Raji (cell line): ENCODE measurements around the gene FAM53A.

ENCODE experiments used
- POLR2A ChIP-seq: IDR thresholded peaks from 2 replicates; pipeline ENCODE4 v1.6.1; 2011; ENCODE audit warnings: low read depth, low read length, control low read depth; ENCODE audit not compliant: insufficient read depth

The FAM53A gene

DNA sequence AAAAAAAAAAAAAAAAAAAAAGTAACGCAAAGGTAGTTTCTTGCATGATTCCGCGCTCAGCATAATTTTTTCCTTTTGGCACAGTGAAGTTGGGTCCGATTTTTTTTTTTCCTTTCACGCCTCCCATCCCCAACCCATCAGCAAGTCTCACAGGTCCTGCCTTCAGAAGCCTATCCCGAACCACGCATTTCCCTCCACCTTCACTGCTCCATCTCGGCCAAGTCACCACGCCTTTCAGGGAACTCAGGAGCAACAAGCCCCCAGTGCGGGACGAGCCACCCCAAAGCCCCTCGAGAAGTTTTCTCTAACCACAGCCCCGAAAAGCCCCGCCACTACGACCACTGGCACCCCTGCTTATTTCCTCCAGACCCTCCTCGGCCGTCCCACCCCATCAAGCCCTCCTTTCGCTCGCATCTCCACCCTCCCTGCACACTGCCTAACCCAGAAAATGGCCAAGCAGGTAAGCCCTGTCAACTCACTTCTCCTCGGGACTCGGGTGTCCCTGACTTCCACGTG, 27.0 kb upstream of the FAM53A start:
- no peak for TF ChIP-seq POLR2A

DNA sequence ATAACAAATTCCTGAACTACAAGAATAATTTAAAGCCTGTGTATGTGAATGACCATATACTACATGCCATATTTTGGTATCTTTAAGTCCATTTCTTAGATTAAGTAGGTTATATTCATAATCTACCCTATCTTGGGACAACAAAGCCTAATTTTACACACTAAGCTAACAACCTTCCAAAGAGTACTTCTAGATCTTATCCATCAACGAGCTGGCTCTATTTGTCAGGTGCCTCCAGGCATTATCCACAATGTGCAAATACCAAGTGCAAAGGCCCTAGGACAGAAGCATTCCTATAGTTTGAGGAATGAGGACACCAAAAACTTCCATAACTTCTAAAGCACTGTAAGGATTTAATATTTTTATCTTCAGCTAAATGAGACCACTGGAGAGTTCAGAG, 24.5 kb upstream of the FAM53A start:
- TF ChIP-seq POLR2A = no peak

DNA sequence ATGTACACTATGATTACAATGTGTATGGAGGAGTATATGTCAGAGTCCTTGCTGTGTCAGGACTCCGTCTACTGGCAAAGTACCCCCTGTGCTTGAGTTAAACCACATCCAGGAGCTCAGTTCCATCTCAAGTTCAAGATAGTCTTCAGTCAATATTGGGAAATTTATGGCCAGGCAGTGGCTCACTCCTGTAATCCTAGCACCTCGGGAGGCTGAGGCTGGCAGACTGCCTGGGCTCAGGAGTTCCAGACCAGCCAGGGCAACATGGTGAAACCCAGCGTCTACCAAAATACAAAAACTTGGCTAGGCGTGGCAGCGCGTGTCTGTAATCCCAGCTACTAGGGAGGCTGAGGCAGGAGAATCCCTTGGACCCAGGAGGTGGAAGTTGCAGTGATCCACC, 22.2 kb upstream of the FAM53A start:
- TF ChIP-seq POLR2A = no peak

- TF ChIP-seq POLR2A = no peak
Observed at GRCh38 chr4:1705732-1706131, 21.6 kb upstream of the FAM53A start.

DNA sequence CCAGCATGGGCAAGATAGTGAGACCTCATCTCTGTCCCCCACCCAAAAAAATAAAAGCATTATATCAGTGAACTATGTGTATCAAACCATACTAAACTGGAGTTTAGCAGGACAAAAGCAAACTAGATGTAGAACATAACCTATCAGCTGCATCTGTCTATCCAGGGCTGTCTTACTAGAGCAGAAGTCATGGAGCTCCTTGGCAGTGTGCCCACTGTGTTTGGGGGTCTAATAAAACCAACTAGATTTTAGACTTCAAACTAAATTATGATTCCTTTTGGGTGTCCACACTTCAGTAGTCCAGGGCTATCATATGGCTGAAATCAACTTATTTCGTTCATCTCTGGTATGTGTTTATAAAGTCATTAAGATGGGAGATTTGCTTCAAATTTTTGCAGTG, 19.8 kb upstream of the FAM53A start:
- no peak for TF ChIP-seq POLR2A

DNA sequence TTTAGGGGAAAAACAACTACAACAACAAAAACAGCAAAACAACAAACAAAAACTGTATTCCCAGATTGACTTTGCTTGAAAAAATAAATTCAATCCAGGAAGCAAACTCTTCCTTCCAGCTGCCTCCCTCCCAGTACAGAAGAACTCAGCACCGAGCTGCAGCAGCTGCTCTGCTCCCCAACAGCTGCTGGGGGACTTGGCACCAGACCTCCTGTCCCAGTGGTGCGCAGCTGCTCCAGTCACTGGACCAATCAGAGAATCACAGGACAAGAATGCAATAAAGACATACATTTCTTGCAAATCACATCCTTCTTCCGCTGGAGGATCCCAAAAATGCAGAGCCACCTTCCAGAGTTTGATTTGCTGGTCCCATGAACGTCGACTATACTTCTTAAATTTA, 11.8 kb upstream of the FAM53A start:
- TF ChIP-seq POLR2A = no peak

GRCh38 chr4:1693131-1693896, 9.2 kb upstream of the FAM53A start:
- TF ChIP-seq POLR2A = no peak

DNA sequence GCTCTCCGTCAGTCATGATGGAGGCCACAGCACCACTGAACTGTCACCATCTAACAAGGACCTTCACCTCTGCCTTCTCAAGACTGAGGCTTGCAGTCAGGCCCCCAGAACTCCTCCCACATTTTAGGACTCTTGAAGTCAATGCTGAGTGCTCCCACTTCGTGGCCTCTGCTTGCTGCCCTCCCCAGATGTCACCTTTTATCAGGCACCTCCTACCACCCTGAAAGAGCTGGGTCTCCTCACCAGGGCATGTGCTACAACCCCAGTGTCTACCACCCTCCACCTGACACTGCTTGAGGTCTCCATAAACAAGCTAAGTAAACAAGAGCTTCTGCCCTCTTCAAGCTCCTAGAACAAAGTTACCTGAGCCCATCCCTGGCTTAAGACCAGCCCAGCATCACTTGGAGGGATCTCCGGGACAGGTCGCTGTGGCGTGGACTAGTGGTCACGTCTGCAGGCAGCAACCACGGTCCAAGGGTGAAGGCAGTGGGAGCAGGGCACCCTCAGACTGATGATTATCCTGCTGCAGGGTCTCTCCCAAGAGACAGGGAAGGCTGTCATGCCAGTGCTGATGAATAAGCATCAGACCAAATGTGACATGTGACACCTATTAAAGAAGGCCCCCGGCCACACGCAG, 7.7 kb upstream of the FAM53A start:
- no peak for TF ChIP-seq POLR2A

DNA sequence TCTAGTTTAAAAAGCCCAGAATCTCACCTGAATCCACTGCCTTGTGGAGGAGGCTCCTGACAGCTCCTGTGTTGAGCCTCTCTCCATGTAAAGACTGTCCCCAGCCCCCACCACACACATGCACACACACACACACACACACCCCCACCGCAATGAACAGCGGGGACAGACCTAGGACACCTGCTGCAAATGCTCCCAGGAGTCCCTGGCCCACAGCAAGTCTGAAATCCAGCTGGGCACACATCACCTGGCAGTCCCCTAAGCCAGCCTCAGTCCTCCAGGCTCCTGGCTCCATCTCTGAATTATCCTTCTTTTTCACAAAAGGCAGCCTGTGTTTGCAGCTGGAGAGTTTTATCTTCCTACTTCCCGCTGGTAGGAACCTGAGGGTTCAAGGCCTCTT, 6.6 kb upstream of the FAM53A start:
- no peak for TF ChIP-seq POLR2A

DNA sequence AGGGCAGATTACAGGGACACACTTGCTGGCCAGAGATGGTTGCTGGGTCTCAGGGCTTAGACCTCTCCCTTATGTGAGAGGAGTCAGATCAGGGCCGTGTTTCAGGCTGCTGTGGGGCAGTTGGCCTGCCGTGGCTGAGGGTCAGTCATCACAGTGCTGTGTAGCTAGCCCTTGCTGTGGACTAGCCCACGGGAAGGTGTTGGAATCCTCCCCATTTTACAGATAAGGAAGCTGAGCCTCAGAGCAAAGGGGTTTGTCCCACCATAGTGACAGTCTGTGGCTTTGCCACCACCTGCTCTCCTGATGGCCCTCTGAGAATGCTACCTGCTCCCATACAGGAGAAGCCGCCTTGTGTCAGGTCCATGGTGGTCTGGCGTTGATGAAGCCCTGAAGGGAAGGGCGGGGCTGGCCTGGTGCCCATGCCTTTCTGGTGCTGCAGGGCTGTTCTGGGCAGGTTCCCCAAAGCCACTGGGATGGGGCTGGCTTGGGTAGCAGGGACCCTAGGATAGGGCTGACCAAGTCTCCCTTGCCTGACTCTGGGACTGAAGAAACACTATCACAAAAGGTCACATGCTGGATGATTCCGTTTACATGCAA, 2.4 kb upstream of the FAM53A start:
- TF ChIP-seq POLR2A = no peak

DNA sequence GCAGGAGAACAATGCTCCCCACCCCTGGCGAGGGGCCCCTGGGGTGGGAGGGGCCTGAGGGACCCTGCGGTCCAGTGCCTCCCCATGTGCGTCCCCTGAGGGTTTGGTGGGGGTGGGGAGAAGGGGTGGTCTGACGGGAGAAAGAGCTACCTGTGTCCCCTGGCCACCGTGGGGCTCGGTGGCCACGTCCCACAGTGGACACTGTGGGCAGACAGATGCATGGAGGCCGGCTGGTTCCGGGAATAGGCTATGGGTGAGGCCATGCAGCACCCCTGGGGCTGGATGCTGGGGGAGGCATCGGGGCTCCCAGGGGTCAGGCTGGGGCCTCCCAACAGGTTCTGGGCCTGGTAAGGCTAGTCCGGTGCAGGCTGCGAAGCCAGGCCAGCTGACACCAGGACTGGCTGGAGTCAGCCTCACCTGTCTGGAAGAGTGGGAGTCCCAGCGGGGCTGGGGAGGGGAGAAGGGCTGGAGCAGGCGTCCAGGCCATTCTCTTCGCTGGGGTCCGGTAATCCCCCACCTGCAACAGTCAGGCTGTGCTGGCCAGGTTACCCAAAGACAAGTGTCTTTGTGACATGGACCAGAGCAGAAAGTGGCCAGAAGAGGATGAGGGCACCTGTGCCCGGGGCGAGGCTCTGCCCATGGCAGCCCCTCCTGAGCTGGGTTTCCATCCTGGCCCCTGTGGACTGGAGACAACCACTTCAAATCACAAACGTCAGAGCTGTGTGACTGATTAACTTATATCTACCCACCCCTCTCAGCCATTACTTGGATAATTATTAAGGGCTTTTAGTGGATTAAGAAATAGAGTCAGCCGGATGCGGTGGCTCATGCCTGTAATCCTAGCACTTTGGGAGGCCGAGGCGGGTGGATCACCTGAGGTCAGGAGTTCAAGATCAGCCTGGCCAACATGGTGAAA, 1.4 kb upstream of the FAM53A start:
- TF ChIP-seq POLR2A = no peak

DNA sequence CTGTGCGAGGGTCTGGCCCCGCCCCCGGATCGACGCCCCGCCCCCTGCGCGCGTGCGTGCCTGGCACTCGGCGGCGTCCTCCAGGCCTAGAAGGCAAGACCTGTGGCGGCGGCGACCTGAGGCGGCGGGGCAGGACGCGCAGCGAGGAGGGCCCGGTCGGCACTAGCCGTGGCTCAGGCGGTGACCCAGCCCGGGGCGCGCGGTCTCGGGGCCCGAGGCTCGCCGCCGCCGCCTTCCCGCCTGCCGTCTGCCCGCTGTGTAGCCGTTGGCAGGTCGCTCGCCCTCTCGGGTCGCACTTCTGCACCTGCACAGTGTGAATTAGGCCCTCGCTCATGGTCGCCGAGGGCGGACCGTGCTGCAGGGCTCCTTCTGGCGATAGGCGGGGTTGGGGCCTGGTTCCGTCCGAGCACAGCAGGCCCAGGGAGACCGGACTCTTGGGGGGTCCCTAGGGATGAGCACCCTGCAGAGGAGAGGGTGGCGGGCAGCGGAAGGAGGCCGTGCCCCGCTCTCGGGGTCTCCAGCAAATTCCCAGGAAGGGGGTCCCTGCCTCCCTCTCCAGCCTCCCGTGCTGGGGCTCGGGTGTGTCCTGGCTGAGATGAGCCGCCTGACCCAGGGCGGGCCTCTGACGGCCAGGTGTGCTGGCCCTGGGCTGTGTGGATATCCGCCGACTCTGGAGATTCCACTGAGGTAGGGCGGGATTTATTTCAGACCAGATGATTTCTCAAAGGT, 557 bp upstream of the FAM53A start:
- no peak for TF ChIP-seq POLR2A

DNA sequence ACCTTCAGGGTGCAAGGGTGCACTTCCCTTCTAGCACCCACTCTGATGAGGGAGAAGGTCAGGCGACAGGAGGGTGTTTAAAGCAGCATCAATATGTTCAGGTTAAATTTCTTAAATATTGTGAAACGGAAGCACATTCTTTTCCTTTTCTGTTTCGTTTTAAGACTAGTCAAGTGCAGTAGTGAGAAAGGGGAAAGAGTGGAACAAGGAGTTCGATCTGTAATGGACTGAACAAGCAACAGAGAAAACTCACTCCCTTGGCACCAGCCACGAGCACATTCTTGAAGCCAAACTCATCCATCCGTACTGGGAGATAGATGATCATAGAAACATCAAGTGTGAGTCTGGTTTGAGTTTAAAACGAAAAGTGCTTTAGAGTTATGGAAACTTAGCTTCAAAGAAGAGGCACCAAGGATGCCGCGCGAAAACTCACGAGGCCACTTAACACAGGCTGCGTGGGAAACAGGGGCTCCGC, 815 bp downstream of the FAM53A start:
- no peak for TF ChIP-seq POLR2A

DNA sequence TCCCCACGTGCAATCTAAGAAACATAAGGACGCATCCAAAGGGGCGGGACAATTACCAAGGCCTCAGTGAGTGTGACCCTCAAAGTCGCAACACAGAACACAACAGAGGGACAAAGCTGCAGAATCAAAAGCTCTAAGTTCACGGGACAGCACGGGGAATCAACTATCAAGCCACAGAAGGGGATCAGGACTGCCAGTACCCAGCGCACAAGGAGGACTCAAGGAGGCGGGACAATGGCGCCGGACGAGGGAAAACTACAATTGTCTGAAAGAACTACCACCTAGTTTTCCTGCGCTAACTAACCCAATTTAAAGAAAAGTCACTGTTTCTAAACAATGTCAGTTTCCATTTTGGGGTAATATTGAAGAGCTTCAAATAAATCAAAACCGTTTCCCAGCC, 1.3 kb downstream of the FAM53A start:
- no peak for TF ChIP-seq POLR2A
